Brain microvascular endothelial cell (primary cell): ENCODE results near the gene TNFAIP8L3.

ENCODE experiments used
- DNase-seq: peaks from one replicate; pipeline ENCODE4 v3.0.0-alpha.2; 2020
- H3K27ac ChIP-seq: fragments of 250-450 bp; sonication (Bioruptor Pico); 2 replicates; pipeline ENCODE4 v1.5.1; 2020; ENCODE audit warnings: mild to moderate bottlenecking, moderate library complexity
- H3K27me3 ChIP-seq: fragments of 250-450 bp; sonication (Bioruptor Pico); replicated peaks from 2 replicates; pipeline ENCODE4 v1.5.1; 2020; ENCODE audit warnings: mild to moderate bottlenecking
- H3K36me3 ChIP-seq: fragments of 250-450 bp; sonication (Bioruptor Pico); replicated peaks from 2 replicates; pipeline ENCODE4 v1.5.1; 2020; ENCODE audit warnings: mild to moderate bottlenecking
- H3K4me3 ChIP-seq: 2 replicates; pipeline ENCODE4 v1.5.1; 2011; ENCODE audit warnings: low read depth, mild to moderate bottlenecking, control low read depth, low read length, moderate library complexity
- CTCF ChIP-seq: IDR thresholded peaks from 2 replicates; pipeline ENCODE4 v1.5.1; 2011; ENCODE audit warnings: low read depth, mild to moderate bottlenecking, moderate library complexity, low read length, control low read depth, inconsistent platforms; ENCODE audit errors: missing control alignments
- in situ Hi-C: cut with HindIII; loops from 2 replicates; pipeline ENCODE4 v1.10.0; 2017; ENCODE audit warnings: low sequenced_read_pairs, low pct_ligation_motif_present

TNFAIP8L3 gene

DNA sequence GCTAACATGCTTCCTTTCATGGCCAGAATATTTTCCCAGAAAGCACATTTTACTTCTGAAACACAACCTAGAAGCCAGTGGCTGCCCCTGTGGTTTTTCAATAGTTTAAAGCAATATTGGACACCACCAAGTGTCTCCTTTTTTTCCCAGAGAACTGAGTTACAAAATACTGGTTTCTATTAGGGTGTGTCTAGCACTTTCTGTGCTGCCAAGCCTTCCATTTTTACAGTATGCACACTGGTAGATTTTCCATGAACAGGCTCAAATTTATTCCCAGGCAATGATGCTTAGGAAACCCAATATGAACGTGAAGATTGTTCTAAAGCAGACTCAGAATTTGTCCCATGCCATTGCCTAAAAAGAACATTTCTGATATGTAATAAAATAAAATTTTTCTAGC is 7.2 kb downstream of the TNFAIP8L3 start:
- in situ Hi-C loops = no loop called here
- Histone ChIP-seq H3K27ac (no peak overlapping the region), H3K27me3 (no peaks in the 10 kb centered on the region), H3K36me3 (no peaks in the 10 kb centered on the region), H3K4me3 (no peak overlapping the region)
- no peak for DNase-seq
- TF ChIP-seq CTCF = no peak

GRCh38 chr15:51086409-51086808 is 8.3 kb downstream of the TNFAIP8L3 start:
- no peak for TF ChIP-seq CTCF
- no peak overlapping the region for H3K27ac ChIP-seq
- no peaks in the 10 kb centered on the region for H3K27me3 ChIP-seq
- in situ Hi-C loops = no loop called here
- no peak for DNase-seq
- H3K4me3 ChIP-seq = no peak overlapping the region
- no peaks in the 10 kb centered on the region for H3K36me3 ChIP-seq

DNA sequence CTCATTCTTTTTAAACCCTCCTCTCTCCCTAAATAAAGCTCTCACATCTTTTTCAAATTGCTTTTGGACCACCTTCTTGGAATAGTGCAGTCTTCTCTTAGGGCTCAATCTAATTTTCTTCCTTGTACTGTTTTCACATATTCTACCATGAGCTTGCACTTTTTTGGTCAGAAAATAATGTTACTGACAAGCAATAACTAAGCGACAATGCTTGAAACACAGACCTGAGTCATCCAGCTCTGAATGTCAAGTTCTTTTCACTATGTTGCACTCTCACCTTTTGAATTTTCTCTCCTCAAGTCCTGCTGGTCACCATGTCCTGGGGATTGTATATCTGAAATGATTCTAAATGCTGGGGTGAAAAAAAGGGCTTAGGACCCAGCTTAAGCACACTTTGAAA is 8.9 kb downstream of the TNFAIP8L3 start:
- no peak for DNase-seq
- in situ Hi-C loops = no loop called here
- Histone ChIP-seq H3K27me3 (no peaks in the 10 kb centered on the region), H3K36me3 (no peaks in the 10 kb centered on the region), H3K4me3 (no peak overlapping the region), H3K27ac (no peak overlapping the region)
- no peak for TF ChIP-seq CTCF

DNA sequence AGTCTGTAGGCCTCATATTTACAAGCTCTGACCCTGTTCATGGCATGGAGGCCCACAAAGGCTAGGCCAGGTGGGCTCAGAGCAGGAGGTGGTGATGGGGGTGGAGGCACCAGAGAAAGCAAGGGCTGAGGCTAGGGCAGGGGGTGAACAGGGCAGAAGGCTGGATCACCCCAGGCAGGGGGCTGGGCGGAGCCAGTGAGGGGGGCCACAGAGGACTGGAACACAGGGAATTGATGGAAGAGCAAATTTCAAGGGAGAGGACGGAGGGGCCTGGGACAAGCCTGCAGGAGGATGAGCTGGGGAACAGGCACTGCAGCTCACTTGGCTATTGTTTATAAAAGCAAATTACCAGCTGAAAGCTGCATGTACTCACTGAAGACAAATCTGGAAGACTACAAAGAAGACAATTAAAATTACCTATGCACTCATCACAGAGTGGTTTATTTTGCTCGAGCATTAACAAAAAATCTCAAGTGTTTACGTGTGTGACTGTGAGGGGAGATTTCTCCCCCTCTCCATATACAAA is 11.0 kb downstream of the TNFAIP8L3 start:
- H3K27ac ChIP-seq = no peak overlapping the region

GRCh38 chr15:51082246-51082645 is 12.5 kb downstream of the TNFAIP8L3 start:
- in situ Hi-C loops = no loop called here
- H3K36me3 ChIP-seq = no peaks in the 10 kb centered on the region
- TF ChIP-seq CTCF = no peak
- no peaks in the 10 kb centered on the region for H3K27me3 ChIP-seq
- H3K4me3 ChIP-seq = no peak overlapping the region
- no peak overlapping the region for H3K27ac ChIP-seq
- no peak for DNase-seq

More for the DNA sequence above, 11.0 kb downstream of the TNFAIP8L3 start:
- TF ChIP-seq CTCF = no peak
- DNase-seq = no peak
- no peak overlapping the region for H3K4me3 ChIP-seq
- no peaks in the 10 kb centered on the region for H3K27me3 ChIP-seq
- no peaks in the 10 kb centered on the region for H3K36me3 ChIP-seq
- in situ Hi-C loops = no loop called here

DNA sequence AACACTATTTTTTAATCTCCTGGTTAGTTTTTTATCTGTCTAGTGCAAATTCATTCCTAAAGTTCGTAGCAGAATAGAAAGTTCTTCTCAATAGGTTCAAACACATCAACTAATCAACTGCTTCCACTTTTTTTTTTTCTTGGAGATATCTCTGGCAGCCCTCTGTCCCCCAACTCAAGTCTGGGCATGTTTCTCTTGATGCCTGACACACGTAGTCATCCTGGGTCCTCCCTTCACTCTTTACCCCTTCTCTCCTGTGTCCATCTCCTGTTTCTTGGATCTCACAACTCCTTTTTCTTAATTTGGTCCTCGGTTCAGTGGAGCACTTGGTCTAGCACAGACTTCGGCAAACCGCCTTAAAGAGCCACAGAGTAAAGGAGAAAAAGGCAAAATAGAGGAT is 14.4 kb downstream of the TNFAIP8L3 start:
- TF ChIP-seq CTCF = no peak
- Histone ChIP-seq H3K36me3 (no peaks in the 10 kb centered on the region), H3K4me3 (no peak overlapping the region), H3K27me3 (no peaks in the 10 kb centered on the region), H3K27ac (no peak overlapping the region)
- in situ Hi-C loops = no loop called here
- DNase-seq = no peak
